ENCODE measurements around the gene P2RY2.
"Not testable (repeated sequence)": the region's sequence is repeated elsewhere in the genome, so short reads cannot be mapped to it uniquely, and the experiment has no call there.

Gene P2RY2

DNA sequence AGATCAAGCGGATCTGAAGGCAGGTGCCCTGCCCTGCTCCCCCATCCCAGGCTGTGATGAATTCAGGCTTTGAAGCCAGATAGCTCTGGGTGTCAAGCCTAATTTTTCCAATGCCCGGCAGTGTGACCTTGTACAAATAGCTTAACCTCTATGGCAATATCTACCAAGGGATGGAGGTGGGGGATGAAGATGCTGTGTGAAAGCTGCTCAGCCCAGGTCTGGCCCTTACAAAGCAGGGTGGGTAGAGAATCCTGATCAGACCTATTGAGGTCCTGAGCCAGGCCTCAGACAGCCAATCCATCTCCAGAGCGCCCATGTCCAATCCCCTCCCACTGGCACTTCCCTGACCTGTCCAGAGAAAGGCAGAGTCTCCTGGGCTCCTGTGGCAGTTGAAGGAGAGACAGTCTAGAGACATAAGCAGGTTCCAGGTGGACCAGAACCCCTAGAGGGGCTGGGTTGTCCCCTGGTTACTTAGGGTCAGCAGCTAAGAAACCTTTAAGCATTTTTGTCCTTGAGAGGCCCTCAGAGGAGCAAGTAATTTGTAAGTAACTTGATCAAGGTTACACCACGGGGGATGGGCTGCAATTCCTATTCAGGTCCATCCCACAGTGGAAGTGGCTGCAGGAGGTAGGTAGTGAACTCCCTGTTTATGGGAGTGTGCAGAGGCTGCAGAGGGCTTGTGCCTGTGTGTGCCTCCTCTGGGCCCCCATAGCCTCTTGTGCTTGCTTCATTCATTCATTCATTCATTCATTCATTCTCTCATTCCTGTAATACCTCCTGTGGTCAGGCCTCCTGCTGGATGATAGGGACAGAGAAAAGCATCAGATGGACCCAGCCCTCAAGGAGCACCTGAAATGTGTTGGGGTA lies 10.4 kb downstream of the P2RY2 start:
- H3K4me1 ChIP-seq (ENCODE audit: control insufficient read depth, insufficient read depth, low read length, unreplicated experiment) = no peaks in the 10 kb centered on the region
- no peaks in the 10 kb centered on the region for H3K36me3 ChIP-seq (ENCODE audit: insufficient read depth, low read length)
- H3K27ac ChIP-seq (ENCODE audit: low read depth, low read length) = no peak overlapping the region
- no peaks in the 10 kb centered on the region for H3K27me3 ChIP-seq (ENCODE audit: insufficient read depth, low read length)
- H3K79me2 ChIP-seq (ENCODE audit: control insufficient read depth, insufficient read depth, low read length, unreplicated experiment) = no peaks in the 10 kb centered on the region
- H3K4me3 ChIP-seq (ENCODE audit: low read depth, low read length) = no peak overlapping the region
- no peak overlapping the region for H2AFZ ChIP-seq (ENCODE audit: low read length, unreplicated experiment)

DNA sequence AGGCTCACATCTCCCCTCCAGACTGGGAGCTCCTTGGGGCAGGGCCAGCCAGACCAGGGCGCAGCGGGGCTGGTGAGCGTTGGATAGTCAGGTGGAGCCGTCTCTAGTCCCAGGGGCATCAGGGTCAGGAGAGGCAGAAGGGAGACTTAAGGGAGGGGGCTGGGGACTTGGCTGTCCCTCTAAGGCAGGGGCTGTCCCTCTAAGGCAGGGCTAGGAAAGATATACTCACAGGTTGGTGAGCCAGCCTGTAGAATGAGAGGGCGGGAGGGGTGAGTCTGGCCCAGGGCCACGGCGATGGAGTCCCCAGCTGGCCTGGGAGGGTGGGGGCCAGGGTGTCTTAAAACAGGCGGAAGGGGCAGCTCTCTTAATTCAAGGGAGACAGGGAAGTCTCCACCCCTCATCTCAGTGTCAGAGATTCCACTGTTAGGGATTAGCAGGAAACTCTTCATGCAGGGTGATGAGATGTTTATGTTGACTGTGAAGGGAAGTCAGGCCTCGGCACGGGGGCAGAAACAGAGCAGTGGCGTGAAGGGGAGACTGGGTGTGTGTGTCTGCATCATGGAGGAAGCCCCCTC lies 11.3 kb downstream of the P2RY2 start:
- H3K4me3 ChIP-seq (ENCODE audit: low read depth, low read length) = no peak overlapping the region
- H3K79me2 ChIP-seq (ENCODE audit: control insufficient read depth, insufficient read depth, low read length, unreplicated experiment) = no peaks in the 10 kb centered on the region
- no peaks in the 10 kb centered on the region for H3K4me1 ChIP-seq (ENCODE audit: control insufficient read depth, insufficient read depth, low read length, unreplicated experiment)
- no peaks in the 10 kb centered on the region for H3K27me3 ChIP-seq (ENCODE audit: insufficient read depth, low read length)
- H3K27ac ChIP-seq (ENCODE audit: low read depth, low read length) = no peak overlapping the region
- no peak overlapping the region for H2AFZ ChIP-seq (ENCODE audit: low read length, unreplicated experiment)
- H3K36me3 ChIP-seq (ENCODE audit: insufficient read depth, low read length) = no peaks in the 10 kb centered on the region

DNA sequence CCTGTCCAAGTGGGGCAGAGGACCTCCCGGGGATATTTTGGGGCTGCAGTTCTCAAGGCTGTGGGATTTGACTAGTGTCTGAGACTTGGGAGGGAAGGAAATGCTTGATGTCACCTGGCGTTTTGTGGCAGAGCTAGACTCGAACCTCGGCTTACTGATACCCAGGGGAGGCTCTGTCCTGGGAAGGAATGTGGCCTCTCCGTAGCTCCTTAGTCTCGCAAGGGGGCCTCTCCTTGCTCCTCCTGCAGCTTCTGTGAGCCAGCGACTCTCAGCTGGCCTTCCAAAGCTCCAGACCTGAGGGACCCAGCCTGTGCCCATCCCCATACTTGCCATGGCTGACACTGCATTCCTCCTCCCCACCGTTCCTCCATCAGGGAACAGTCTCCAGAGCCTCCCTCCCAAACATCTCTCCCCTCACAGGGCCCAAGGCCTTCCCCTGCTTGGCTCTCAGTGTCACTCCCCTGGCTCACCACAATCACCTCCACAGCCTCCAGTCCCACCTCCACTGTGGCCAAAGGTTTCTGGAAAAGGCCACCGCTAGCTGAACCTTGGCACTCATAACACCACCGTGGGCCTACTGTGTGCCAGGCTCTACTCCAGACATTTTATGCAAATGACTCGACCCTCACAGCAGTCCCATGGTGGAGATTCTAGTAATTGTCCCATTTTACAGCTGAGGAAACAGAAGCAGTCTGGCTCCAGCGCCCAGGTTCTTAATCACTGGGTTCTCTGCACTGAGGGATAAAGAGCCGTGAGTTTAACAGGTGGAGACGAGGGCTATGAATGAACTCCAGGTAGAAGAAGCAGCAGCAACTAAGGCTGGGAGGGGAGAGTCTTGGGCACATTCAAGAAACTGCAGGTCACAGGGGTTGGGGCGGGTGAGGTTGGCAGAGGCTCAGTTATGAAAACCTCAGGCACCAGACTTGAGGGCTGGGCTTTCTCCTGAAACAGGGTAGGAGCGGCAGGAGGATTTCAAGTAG lies 12.1 kb downstream of the P2RY2 start:
- H3K27me3 ChIP-seq (ENCODE audit: insufficient read depth, low read length) = no peaks in the 10 kb centered on the region
- H3K4me1 ChIP-seq (ENCODE audit: control insufficient read depth, insufficient read depth, low read length, unreplicated experiment) = no peaks in the 10 kb centered on the region
- no peak overlapping the region for H3K27ac ChIP-seq (ENCODE audit: low read depth, low read length)
- H3K4me3 ChIP-seq (ENCODE audit: low read depth, low read length) = no peak overlapping the region
- no peaks in the 10 kb centered on the region for H3K79me2 ChIP-seq (ENCODE audit: control insufficient read depth, insufficient read depth, low read length, unreplicated experiment)
- H3K36me3 ChIP-seq (ENCODE audit: insufficient read depth, low read length) = no peaks in the 10 kb centered on the region
- no peak overlapping the region for H2AFZ ChIP-seq (ENCODE audit: low read length, unreplicated experiment)

DNA sequence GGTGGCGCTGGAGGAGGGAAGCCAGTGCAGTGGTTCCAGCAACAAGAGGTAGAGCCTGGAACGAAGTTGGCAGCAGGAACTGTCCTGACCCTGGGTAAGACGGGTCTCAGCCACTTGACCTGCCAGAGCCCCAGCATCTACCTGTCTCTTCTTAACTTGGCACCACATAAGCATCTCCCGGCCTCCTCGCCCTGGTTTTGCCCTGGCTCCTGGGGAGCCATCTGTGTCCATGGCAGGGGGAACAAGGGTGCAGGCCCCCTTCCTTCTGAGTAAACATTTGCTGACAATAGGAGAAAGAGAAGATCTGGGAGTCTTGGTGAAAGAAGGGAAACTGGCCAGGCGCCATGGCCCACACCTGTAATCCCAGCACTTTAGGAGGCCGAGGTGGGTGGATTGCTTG lies 12.8 kb downstream of the P2RY2 start:
- Histone ChIP-seq H3K27ac (ENCODE audit: low read depth, low read length) (no peak overlapping the region), H3K4me1 (ENCODE audit: control insufficient read depth, insufficient read depth, low read length, unreplicated experiment) (no peaks in the 10 kb centered on the region), H3K36me3 (ENCODE audit: insufficient read depth, low read length) (no peaks in the 10 kb centered on the region), H3K4me3 (ENCODE audit: low read depth, low read length) (no peak overlapping the region), H3K79me2 (ENCODE audit: control insufficient read depth, insufficient read depth, low read length, unreplicated experiment) (no peaks in the 10 kb centered on the region), H2AFZ (ENCODE audit: low read length, unreplicated experiment) (no peak overlapping the region), H3K27me3 (ENCODE audit: insufficient read depth, low read length) (no peaks in the 10 kb centered on the region)

DNA sequence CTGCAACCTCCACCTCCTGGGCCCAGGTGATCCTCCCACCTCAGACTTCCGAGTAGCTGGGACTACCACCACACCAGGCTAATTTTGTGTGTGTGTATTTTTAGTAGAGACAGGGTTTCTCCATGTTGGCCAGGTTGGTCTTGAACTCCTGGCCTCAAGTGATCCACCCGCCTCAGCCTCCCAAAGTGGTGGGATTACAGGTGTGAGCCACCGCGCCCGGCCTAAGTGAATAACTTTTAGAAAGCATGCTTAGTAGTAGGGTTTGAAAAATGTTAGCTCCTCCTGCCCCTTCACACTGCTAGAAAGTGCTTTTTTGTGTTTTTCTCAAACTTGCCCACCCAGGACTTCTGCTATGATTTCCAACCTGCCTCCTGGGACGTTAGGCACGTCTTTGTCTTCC lies 14.4 kb downstream of the P2RY2 start:
- not testable (repeated sequence) for H3K79me2 ChIP-seq (ENCODE audit: control insufficient read depth, insufficient read depth, low read length, unreplicated experiment); H2AFZ ChIP-seq (ENCODE audit: low read length, unreplicated experiment); H3K27me3 ChIP-seq (ENCODE audit: insufficient read depth, low read length); H3K4me3 ChIP-seq (ENCODE audit: low read depth, low read length); H3K36me3 ChIP-seq (ENCODE audit: insufficient read depth, low read length); H3K27ac ChIP-seq (ENCODE audit: low read depth, low read length)
- peaks cover 12% of the 10 kb centered on the region for H3K4me1 ChIP-seq (ENCODE audit: control insufficient read depth, insufficient read depth, low read length, unreplicated experiment)

- Histone ChIP-seq H3K4me1 (ENCODE audit: control insufficient read depth, insufficient read depth, low read length, unreplicated experiment) (peaks cover 19% of the 10 kb centered on the region), H2AFZ (ENCODE audit: low read length, unreplicated experiment) (no peak overlapping the region), H3K36me3 (ENCODE audit: insufficient read depth, low read length) (no peaks in the 10 kb centered on the region), H3K27ac (ENCODE audit: low read depth, low read length) (no peak overlapping the region), H3K27me3 (ENCODE audit: insufficient read depth, low read length) (no peaks in the 10 kb centered on the region), H3K4me3 (ENCODE audit: low read depth, low read length) (no peak overlapping the region), H3K79me2 (ENCODE audit: control insufficient read depth, insufficient read depth, low read length, unreplicated experiment) (no peaks in the 10 kb centered on the region)
Measured at GRCh38 chr11:73233211-73233610, 15.1 kb downstream of the P2RY2 start.

GRCh38 chr11:73233692-73234470 lies 15.8 kb downstream of the P2RY2 start:
- H3K4me3 ChIP-seq (ENCODE audit: low read depth, low read length) = no peak overlapping the region
- H3K36me3 ChIP-seq (ENCODE audit: insufficient read depth, low read length) = no peaks in the 10 kb centered on the region
- no peak overlapping the region for H2AFZ ChIP-seq (ENCODE audit: low read length, unreplicated experiment)
- H3K27ac ChIP-seq (ENCODE audit: low read depth, low read length) = no peak overlapping the region
- no peaks in the 10 kb centered on the region for H3K79me2 ChIP-seq (ENCODE audit: control insufficient read depth, insufficient read depth, low read length, unreplicated experiment)
- no peaks in the 10 kb centered on the region for H3K27me3 ChIP-seq (ENCODE audit: insufficient read depth, low read length)
- H3K4me1 ChIP-seq (ENCODE audit: control insufficient read depth, insufficient read depth, low read length, unreplicated experiment) = peaks cover 24% of the 10 kb centered on the region

- Histone ChIP-seq H2AFZ (ENCODE audit: low read length, unreplicated experiment) (no peak overlapping the region), H3K27ac (ENCODE audit: low read depth, low read length) (no peak overlapping the region), H3K4me3 (ENCODE audit: low read depth, low read length) (no peak overlapping the region), H3K79me2 (ENCODE audit: control insufficient read depth, insufficient read depth, low read length, unreplicated experiment) (no peaks in the 10 kb centered on the region), H3K4me1 (ENCODE audit: control insufficient read depth, insufficient read depth, low read length, unreplicated experiment) (peaks cover 26% of the 10 kb centered on the region), H3K27me3 (ENCODE audit: insufficient read depth, low read length) (no peaks in the 10 kb centered on the region), H3K36me3 (ENCODE audit: insufficient read depth, low read length) (no peaks in the 10 kb centered on the region)
Measured at GRCh38 chr11:73234471-73235181, 16.5 kb downstream of the P2RY2 start.

- H3K27ac ChIP-seq (ENCODE audit: low read depth, low read length) = no peak overlapping the region
Measured at GRCh38 chr11:73235236-73235786, 17.2 kb downstream of the P2RY2 start.

More at GRCh38 chr11:73235236-73235786, 17.2 kb downstream of the P2RY2 start:
- no peaks in the 10 kb centered on the region for H3K27me3 ChIP-seq (ENCODE audit: insufficient read depth, low read length)
- no peak overlapping the region for H2AFZ ChIP-seq (ENCODE audit: low read length, unreplicated experiment)
- peaks cover 33% of the 10 kb centered on the region for H3K4me1 ChIP-seq (ENCODE audit: control insufficient read depth, insufficient read depth, low read length, unreplicated experiment)
- H3K4me3 ChIP-seq (ENCODE audit: low read depth, low read length) = no peak overlapping the region
- H3K36me3 ChIP-seq (ENCODE audit: insufficient read depth, low read length) = no peaks in the 10 kb centered on the region
- no peaks in the 10 kb centered on the region for H3K79me2 ChIP-seq (ENCODE audit: control insufficient read depth, insufficient read depth, low read length, unreplicated experiment)

All from ACC112 (cell line).